ENCODE data around the gene CAMK2N1. TPM values are rescaled to one million over a fixed set of nuclear protein-coding genes. Genes with fewer than 3 reads are reported as not detected.

Gene CAMK2N1
- total RNA-seq, 2 donors from 2014 or later = 133 to 182 TPM

DNA sequence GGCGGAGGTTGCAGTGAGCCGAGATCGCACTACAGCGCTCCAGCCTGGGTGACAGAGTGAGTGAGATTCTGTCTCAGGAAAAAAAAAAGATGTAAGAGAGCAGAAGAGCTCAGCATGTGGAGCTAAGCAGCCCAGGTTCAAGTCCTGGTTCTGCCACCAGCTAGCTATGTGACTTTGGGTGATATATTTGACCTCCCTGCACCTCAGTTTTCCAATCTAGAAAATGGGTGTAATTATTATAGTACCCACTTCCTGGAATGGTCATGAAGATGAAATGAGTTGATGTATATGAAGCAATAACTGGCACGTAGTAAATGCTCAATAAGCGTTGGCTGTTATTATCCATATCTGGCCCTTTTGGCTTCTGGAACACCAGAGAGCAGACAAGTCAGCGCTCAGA is 38.2 kb downstream of the CAMK2N1 start:
- Histone ChIP-seq H3K9me3 (no peaks in the 10 kb centered on the region), H3K27ac (no peak overlapping the region), H3K9ac (ENCODE audit: low read depth in 2 of 2, low read length in 2 of 2) (no peak overlapping the region), H3K36me3 (no peaks in the 10 kb centered on the region), H3K27me3 (no peaks in the 10 kb centered on the region), H3K4me3 (no peak overlapping the region), H3K4me1 (no peaks in the 10 kb centered on the region)
- TF ChIP-seq, protein P1, sequence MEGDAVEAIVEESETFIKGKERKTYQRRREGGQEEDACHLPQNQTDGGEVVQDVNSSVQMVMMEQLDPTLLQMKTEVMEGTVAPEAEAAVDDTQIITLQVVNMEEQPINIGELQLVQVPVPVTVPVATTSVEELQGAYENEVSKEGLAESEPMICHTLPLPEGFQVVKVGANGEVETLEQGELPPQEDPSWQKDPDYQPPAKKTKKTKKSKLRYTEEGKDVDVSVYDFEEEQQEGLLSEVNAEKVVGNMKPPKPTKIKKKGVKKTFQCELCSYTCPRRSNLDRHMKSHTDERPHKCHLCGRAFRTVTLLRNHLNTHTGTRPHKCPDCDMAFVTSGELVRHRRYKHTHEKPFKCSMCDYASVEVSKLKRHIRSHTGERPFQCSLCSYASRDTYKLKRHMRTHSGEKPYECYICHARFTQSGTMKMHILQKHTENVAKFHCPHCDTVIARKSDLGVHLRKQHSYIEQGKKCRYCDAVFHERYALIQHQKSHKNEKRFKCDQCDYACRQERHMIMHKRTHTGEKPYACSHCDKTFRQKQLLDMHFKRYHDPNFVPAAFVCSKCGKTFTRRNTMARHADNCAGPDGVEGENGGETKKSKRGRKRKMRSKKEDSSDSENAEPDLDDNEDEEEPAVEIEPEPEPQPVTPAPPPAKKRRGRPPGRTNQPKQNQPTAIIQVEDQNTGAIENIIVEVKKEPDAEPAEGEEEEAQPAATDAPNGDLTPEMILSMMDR (IDR thresholded peaks at IDR 0.05) = no peak
- intact Hi-C loops (cut with DNase I) = no loop called here
- DNase-seq = no peak

DNA sequence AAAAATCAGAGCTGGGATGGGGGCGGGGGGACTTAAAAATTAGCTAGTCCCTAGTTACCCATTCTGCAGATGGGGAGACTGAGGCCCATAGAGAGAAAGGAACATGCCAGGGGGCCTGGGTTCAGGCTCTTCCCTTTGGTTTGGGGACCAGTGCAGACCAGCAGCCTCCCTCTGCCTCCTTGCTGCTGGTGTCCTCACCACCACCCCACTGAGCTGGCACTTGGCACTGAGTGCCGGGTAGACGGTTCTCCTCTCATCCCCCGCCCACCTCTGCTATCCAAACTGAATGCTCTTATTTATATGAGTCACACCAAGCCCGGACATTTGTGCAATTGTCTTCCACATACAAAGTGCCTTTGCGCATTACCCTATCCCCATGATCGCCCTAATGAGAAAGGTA is 39.2 kb downstream of the CAMK2N1 start:
- TF ChIP-seq, protein P1 (IDR thresholded peaks at IDR 0.05) = no peak
- no peak for DNase-seq
- intact Hi-C loops (cut with DNase I) = no loop called here
- no peak overlapping the region for H3K27ac ChIP-seq
- H3K4me3 ChIP-seq = no peak overlapping the region
- H3K9ac ChIP-seq (ENCODE audit: low read depth in 2 of 2, low read length in 2 of 2) = no peak overlapping the region
- H3K27me3 ChIP-seq = no peaks in the 10 kb centered on the region
- H3K36me3 ChIP-seq = no peaks in the 10 kb centered on the region
- H3K4me1 ChIP-seq = no peaks in the 10 kb centered on the region
- no peaks in the 10 kb centered on the region for H3K9me3 ChIP-seq

DNA sequence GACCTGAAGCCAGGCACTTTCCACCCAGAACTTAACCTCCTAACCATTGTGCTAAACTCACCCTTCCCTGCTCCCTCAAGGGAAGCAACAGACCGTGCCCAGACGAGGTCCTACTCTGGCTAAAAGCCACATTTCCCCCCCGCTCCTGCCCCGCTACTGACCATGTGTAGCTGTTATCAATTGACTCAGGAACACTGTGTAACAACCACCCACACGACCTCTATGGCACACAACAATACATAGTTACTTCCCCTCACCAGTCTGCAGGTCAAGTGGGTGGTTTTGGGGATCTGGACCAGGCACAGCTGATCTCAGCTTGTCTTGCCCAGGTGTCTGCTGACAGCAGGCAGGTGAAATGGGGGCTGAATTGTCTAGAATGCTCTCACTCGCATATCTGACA is 40.1 kb downstream of the CAMK2N1 start:
- Histone ChIP-seq H3K4me3 (no peak overlapping the region), H3K9ac (ENCODE audit: low read depth in 2 of 2, low read length in 2 of 2) (no peak overlapping the region), H3K4me1 (no peaks in the 10 kb centered on the region), H3K27me3 (no peaks in the 10 kb centered on the region), H3K27ac (no peak overlapping the region), H3K9me3 (no peaks in the 10 kb centered on the region), H3K36me3 (no peaks in the 10 kb centered on the region)
- intact Hi-C loops (cut with DNase I) = no loop called here
- TF ChIP-seq, protein P1 (IDR thresholded peaks at IDR 0.05) = no peak
- DNase-seq = no peak

DNA sequence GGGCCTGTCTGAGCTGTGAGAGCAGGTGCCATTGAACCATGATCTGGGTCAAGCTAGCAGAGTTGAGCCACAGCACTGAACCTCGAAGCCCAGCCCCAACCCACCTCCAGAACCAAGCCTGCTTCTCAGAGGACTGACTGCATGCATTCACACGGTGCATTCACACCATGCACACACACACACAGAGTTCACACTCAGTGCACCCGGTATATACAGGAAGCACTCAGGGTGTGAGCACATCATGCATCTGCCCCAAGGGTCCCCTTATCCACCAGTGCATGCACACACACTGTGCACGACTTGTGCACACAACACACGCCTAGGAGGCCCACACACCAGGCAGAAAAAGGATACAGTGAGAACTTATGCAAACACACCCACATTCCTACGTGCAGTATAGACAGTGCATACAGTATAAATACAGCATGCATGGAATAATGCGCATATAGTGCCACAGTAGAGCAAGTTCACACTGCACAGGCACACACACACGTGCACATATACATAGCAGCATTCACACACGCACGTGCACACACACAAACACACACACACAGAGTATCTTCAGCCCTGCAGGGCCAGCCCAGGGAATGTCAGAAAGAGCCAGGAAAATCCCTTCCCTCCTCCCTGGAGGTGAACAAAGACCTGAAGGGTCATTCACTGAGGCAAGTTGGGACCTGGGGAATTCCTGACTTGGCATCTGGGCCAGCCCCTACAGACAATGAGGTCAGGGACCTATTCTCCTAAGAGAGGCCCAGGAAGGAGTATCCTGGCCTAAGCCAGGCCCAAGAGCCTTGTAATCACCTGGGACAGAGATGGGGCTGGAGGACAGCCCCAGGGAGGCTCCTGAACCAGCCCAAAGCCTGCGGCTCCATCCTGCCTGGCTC is 42.1 kb downstream of the CAMK2N1 start:
- no peaks in the 10 kb centered on the region for H3K36me3 ChIP-seq
- intact Hi-C loops (cut with DNase I) = no loop called here
- TF ChIP-seq, protein P1 (IDR thresholded peaks at IDR 0.05) = no peak
- H3K27me3 ChIP-seq = no peaks in the 10 kb centered on the region
- no peaks in the 10 kb centered on the region for H3K9me3 ChIP-seq
- no peak overlapping the region for H3K27ac ChIP-seq
- no peak overlapping the region for H3K9ac ChIP-seq (ENCODE audit: low read depth in 2 of 2, low read length in 2 of 2)
- H3K4me3 ChIP-seq = no peak overlapping the region
- DNase-seq = no peak
- H3K4me1 ChIP-seq = no peaks in the 10 kb centered on the region

DNA sequence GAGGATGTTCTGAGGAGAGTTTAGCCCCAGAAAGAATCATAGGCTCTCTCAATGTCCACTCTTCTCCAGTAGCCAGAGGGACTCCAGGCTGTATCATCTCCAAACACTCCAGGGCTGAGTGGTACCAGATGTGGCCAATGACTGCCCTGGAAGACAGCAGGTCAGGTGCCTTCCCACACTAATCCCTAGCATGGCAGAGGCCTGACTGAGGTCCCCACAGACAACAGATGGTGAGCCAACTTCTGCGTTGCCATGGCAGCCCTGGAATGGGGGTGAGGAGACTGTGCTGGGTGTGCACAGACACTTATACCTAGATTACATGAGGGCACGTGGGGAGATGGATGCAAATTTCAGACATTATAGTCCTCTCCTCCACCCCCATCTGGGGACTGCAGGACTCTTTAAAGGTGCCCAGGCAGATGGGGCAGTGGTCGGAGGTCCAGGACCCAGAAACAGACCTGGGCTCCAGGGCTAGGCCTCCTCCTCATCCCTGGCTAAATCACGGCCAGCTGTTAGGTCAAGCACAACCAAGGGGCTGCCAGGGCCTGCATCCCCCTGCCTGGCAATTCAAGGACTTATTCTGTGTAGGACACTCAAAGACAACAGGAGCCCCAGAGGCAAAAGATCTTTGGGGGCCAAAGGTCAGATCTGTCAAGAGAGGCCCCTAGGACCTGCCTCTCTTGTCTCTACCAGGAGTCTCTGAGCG is 42.9 kb downstream of the CAMK2N1 start:
- DNase-seq = no peak
- Histone ChIP-seq H3K4me1 (no peaks in the 10 kb centered on the region), H3K9ac (ENCODE audit: low read depth in 2 of 2, low read length in 2 of 2) (no peak overlapping the region), H3K27ac (no peak overlapping the region), H3K9me3 (no peaks in the 10 kb centered on the region), H3K36me3 (no peaks in the 10 kb centered on the region), H3K27me3 (no peaks in the 10 kb centered on the region), H3K4me3 (no peak overlapping the region)
- intact Hi-C loops (cut with DNase I) = no loop called here
- TF ChIP-seq, protein P1 (IDR thresholded peaks at IDR 0.05) = no peak
